HG03432 (cell line): ENCODE results near the gene NCF2.
"Not testable (repeated sequence)": the region's sequence is repeated elsewhere in the genome, so short reads cannot be mapped to it uniquely, and the experiment has no call there.

Experiments used
- ATAC-seq: cut with Tn5 transposase; IDR thresholded peaks from one replicate; pipeline ENCODE4 v1.9.1; 2021; ENCODE audit warnings: mild to moderate bottlenecking, moderate library complexity; ENCODE audit not compliant: unreplicated experiment

Gene NCF2

DNA sequence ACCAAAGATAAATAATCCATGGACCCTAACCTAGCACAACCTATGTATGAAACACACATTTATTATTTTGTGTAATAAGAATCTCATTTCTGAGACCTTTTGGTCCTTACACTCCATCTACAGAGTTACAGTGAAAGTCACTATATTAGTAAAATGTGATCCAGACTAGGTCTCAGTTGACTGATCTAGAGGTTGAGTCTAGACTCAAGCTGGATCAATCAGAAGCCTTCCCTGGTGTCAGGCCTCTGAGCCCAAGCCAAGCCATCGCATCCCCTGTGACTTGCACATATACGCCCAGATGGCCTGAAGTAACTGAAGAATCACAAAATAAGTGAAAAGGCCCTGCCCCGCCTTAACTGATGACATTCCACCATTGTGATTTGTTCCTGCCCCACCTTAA, 22.7 kb upstream of the NCF2 start:
- ATAC-seq: not testable (repeated sequence)

DNA sequence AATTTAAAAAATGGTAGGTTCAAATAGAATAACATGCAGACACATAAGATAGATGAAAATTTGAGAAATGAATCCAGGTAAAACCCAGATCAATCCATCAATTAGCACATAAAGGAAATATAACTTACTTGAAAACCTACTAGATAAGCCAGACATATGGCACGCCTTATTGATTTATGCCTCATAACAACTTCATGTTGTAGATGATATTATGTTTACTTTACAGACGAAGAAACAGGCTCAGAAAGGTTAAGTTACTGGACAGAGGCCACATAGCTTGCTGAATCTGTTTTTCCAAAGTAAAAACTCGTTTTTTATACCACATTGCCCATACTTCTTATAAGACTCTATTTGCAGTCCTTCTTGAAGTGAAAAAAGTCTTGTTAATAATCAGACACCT, 22.1 kb upstream of the NCF2 start:
- ATAC-seq: no peak

DNA sequence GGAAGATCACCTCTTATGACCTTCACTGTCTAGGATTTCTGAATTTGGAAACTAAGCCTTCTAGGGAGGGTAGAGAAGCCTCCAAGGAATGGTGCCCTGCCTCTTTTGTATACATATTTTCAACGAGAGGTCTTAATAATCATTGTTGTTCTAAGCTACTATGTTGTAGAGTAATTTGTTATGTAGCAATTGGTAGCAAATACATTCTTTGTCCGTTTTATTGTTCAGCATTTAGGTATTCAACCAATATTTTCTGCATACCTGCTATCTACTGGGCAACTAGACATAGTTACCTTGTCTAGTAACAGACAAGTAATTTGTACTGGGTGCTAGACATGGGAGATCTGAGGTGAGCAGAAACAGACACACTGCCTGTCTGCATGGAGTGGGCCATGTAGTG, 20.8 kb upstream of the NCF2 start:
- ATAC-seq: no peak

DNA sequence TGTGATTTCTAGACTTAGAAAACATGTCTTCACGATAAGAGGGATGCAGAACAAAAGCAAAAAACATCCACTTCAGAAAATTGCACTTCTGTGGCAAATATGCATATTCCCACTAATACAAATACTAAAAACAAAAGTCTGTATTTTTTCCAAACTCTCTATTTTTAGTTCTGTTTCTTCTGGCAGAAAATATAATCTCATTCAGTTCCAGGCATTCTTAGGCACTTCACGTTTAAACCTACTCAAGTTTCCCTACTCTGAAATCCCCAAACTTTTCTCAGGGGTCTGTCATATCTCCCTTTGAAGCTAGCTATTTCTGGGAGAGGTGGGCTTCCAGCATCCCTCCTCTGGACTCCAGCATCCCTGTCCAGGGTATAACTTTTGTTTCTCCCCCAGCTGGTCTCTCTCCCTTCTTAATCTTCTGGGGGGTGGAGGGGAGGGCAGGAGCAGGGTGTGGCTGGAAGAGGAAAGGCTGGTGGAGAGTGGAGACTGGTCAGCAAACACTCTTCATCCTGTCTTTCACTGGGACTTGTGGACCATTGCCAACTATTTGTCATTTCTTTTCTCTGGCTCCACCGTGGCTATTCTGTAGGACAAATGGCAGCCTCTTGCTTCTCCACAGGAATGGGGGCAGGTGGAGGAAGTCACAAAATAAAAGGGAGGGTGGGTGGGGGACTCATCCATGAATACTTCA, 19.6 kb upstream of the NCF2 start:
- ATAC-seq: no peak

DNA sequence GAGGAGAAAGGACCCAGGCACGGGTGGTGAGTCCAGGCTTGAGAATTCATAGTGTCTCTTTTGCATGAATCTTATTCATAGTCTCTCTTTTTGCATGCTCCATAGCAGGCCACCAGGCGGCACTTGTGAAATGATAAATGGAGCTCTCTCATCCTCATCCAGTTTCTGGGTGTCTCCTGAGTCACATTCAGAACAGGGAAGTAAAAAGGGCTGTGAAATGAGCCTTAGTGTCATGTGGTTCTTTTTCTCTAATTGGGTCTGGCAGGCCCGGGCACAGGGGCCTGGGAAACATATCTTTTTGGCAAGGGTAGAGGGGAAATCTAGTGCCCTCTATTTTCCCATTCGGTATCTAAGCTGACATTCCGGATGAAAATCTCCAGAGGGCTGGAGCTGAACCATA, 19.1 kb upstream of the NCF2 start:
- ATAC-seq: peak; percentile 56

DNA sequence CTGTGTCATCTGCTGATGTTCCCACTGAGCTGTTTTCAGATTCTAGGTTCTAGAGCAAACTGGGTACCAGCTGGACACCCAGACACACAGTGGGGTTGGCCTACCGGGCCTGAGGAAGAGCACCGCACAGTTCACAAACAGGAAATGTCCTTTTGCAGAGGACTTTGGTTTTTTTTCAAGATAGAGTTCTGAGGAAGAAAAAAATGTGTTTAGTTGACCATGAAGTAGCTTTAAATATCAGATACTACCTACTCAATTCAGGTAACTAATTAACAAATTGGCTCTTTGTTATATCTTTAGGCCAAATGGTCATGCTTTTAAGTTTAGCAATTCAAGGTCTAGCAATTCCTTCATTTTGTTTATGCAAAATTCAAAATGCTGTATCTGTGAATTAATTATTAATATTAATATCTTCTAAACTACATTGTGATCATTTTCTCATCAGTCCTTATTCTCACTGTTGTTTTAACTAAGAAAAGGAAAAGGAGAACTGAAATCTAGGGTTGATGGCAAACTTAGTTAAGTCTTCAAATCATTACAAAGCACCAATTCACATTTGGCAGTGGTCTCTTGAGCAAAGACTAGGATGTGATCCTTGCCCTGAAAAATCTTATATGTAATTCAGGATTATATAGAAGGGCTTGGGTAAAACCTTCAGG, 17.2 kb upstream of the NCF2 start:
- peak; percentile 34 for ATAC-seq

DNA sequence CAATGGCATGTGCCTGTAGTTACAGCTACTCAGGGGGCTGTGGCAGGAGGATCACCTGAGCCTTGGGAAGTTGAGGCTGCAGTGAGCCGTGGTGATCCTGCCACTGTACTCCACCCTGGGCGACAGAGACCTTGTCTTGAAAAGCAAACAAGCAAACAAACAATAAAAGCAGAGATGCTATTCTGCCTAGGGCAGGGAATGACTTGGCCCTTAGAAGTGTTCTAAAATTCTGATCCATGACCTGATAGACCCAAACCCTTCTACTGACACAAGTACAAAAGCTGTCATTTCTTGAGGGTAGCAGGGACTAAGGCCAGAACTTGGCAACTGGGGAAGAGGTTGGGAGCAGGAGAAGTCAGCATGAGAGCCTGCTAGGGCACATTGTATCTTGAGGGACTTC, 15.6 kb upstream of the NCF2 start:
- no peak for ATAC-seq

DNA sequence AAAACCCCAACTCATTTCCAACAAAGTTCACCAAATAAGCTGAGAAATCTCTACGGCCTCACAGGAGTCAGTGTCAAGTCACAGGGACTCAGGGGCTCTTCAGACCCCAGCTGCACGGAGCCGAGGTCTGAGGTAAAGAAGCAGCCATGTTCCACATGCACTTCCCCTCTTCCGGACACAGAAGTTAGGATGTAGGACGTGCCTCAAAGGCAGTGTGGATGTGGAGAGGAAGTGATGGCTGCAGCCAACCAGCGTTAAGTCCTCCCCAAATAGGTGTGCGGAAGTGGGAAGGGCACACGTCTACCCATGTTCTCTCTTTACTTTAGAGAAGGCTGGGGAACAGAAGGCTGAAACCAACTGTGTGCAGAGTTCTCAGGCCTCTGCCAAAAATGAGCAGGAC, 14.6 kb upstream of the NCF2 start:
- ATAC-seq: peak; percentile 6

DNA sequence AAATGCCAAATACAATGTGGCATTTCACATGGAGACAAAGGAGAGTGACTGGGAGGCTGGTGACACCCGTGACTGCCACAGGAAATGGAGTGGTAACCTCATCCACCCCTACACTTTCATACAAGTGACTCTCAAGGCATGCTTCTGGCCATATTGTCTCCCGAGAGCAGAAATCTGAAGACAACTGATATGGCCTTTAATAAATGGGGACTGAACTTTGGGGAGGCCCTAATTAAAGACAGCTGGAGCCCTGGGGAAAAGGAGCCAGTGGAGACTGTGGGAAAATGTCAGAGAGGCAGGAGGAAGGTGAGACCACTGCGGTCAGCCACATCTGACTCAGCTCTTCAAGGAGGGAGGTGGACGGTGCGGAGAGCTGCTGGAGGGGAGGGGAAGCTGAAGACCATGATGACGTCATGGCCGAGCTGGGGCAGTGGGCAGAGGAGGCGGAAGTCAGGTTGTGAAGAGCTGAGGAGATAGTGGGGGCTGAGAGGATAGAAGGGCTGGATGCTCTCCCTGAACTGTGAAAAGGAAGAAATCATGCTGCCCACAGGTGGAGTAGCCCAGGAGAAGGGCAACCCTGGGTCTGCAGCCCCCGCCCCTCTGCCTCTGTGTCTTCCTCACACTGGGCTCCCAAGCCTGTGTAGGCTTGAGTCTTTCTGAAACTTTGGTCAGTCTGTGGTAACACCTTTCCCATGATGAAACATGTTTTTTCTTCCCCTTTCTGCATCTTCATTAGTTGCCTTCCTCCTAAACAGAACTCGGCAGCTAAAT, 14.0 kb upstream of the NCF2 start:
- ATAC-seq: peak; percentile 42

DNA sequence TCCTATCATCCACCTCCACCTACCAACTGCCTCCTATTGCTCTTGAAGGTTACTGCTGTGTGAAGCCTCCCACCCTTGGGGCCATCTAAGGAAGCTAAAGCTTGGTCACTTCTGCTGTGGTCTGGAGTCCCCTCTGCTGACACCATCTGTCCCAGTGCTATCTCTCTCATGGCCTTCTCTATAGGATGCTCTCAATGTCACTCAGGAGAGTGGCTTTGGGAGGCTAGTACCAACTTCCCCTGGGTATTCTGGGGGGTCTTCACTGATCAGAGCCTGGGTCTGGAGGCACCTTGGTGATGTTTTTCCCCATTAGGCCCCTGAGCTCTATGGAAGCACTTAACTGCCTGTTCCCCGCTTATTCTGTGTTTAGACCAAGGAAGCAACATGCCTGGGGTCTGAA, 12.3 kb upstream of the NCF2 start:
- ATAC-seq: no peak

DNA sequence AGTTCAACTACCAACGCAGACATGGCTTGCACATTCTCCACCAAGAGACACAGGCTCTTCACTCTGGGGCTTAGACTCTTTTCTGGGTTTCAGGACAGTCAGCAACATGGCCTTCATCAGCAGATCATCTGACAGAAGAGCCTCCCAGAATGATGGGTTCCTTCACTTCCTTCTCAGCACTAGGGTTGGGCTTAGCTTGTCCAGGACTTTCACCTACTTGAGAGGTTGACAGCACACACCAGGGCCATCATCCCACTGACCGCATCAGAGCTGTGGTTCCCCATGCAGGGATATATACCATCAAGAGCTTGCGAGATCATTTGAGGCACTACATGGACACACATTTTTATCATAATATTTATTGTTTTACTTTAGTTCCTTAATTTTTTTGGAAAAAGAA, 10.4 kb upstream of the NCF2 start:
- no peak for ATAC-seq

DNA sequence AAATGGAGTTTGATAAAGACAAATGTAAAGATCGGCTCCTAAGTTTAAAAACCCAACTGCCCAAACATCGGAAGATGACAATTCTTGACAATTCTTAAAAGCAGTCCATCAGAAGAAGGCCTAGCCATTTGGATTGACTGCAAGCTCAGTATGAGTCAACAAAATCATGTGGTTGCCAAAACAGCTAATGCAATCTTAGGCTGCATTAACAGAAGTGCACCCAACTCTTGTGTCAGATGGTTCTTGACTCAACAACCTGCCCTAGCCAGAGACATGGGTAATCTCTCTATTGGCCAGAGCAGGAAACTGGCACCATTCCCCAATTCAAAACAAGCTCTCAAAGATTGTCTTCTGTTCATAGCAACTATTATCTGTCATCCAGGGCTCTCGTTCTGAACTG, 9.9 kb upstream of the NCF2 start:
- ATAC-seq: no peak

DNA sequence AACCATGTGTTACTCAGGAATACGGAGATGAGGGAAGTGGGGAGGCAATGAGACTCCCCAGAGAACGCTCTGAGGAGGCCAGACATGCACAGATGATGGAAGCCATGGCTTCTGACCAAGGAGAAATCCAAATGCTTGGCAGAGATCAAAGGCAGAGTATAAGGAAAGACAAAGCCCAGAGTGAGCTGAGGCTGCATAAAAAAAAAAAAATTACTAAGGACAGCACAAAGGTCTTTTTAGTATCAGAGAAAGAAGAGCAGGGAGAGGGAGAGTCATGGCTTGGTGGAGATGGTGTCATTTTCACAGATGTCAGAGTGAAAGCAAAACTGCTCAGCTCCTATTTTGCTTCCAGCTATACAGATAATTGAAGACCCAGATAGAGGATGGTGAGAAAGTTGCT, 8.1 kb upstream of the NCF2 start:
- ATAC-seq: peak; percentile 73

DNA sequence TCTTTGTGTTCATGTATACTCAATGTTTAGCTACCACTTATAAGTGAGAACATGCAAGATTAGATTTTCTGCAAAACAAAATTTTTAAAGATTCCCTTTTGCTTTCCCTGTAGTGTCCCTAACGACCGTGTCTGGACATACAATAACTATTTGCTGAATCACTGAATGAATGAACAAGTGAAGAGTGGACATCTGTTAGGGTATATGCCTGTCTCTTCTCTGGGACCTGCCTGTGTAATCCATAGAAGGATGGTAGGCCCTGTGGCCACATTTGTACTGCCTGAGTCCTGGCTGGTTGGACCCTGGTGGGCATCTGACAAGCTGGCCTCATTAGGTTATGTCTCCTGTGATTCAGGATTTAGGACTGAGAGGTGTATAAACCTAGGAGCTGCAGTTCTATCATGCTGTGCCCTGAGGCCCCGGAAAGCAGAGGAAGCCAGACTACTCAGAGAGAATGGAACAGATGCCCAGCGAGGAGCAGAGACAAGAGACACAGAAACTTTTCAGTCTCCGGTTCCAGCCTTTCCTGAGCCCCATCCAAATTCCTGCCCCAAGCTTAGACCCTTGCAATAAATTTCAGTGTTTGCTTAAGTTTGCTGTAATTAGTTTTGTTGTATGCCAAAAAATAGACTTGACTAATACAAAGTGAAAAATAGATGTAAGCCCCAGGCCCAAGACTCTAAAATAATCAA, 7.5 kb upstream of the NCF2 start:
- ATAC-seq: no peak

DNA sequence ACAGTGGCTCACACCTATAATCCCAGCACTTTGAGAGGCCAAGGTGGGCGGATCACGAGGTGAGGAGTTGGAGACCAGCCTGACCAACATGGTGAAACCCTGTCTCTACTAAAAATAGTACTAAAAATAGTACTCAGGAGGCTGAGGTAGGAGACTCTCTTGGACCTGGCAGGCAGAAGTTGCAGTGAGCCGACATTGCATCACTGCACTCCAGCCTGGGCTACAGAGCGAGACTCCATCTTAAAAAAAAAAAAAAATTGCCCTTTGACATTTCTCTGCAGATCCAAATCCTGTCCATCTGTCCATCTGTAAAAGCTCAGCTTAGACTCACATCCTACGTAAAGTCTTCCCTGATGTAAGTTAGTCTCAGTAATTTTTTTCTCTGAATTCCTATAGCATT, 6.2 kb upstream of the NCF2 start:
- ATAC-seq: no peak

DNA sequence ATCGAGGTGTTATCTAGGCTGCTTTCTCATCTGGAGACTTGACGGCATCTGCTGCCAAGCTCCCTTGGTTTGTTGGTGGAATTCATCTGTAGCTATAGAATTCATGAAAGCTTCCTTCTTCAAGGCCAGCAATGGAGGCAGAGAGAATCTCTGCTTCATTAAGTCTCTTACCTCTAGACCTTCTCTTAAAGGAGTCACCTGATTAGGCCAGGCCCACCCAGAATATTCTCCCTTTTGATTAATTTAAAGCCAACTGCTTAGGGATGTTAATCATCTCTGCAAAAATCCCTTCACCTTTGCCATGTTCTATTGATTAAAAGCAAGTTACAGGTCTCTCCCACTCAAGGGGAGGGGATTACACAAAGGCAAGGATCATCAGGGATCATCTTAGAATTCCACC, 5.3 kb upstream of the NCF2 start:
- no peak for ATAC-seq

DNA sequence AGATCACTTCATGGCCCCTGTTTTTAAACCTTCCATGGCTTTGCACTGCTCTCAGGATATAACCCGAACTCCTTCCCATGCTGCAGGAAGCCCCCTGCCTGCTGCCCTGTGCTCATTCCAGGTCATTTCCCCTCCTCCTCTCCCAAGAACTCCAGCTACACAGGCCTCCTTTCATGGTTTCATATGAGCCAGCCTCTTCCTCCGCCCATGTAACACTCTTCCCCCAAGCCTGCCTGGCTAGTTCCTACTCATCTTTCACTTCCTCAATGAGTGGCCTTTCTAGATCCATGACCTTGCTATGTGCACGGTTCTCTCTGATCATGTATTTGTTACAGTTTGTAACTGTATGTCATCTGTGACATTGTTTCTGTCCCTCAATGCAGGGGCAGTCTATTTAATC, 3.1 kb upstream of the NCF2 start:
- ATAC-seq: peak; percentile 45

DNA sequence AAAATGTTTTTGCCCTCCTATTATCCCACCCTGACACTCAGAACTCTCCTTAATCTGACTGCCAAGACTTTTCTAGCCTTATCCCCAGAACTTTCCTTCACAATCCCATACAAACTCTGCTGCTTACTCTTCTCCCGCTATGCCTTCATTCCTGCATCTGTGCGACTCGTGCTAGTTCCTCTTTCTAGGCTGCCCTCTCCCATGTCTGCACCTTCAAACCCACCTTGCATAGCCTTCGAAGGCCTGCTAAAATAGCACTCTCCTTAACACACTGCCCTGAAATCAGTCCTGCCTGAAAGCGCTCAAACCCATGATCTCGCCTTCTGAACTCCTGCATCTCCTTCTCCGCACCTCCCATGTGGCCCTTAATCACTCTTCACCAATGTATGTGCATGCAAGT, 2.5 kb upstream of the NCF2 start:
- no peak for ATAC-seq

DNA sequence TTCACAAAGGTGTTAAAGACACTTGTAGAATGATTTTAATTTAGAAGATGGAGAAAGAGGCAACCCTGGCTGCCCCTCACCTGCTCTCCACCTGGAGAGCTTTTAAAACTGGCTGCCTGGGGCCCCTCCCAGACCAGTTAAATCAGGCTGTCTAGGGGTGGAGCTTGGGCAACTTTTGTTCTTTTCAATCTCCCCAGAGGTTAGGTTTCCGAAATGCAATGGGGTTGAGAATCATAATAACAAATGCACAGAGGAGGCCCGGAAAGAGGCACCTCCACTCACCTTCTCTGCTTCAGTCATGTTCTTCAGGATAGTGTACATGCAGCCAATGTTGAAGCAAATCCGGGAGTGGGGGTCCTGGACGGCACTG, 400 bp downstream of the NCF2 start:
- ATAC-seq: peak; percentile 23

DNA sequence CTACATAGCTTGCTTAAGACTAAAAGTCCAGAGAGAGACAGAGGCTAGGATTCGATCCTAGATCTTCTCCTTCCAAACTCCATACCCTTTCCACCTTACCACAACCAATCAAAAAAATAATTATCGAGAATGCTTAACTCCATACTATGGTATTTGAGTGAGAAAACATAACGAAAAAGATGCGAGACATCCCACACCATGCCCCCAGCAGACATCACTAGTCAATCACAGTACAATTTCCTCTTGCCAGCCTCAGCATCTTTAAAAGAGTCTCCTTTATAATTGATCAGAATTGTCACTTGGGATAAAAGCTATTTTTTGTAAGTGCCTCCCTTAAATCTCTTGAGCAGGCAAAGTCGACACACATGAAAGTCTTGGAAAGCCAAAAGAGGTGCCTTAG, 875 bp downstream of the NCF2 start:
- no peak for ATAC-seq

DNA sequence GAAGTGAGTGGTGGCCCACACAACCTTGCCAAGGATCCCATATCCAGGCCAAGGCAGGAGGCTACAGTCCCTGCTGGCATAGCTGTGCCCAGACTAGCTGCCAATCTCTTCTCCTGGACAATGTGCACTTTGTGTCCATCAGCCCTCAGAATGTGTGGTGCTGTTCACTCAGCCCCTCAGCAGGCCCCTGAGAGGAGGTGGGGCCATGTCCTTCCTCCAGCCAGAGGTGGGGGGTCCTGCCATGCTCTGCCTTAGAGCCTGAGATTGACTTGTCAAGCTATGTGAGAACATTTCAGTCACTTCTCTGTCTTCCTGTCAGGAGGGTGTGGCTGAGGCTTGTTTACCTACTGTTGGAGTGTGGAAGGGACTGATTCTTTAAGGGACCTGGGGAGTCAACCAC, 1.4 kb downstream of the NCF2 start:
- ATAC-seq: no peak

DNA sequence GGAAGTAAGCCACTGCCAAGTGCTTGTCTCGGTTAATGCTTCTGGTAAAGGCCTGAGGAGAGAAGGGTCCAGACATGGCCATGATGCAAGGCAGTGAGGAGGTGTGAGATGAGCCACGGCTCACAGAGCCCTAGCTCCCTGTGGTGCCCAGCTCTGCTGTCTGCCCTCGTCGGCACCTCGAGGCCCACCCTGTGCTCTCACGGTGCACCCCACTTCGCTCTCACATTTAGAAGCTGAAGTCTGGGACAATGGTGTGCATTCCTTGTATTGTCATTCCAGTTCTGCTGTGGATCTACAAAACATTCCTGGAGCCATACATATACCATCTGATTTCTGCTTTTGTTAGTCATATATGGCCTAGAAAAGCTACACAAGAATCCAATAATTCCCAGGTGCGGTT, 3.3 kb downstream of the NCF2 start:
- ATAC-seq: no peak
